WERI-Rb-1 (cell line): ENCODE measurements around the gene ESRP2.

ENCODE experiments used
- DNase-seq: peaks from one replicate; pipeline ENCODE4 v3.0.0-alpha.2; 2020
- H3K27ac ChIP-seq: fragments of 250-450 bp; sonication (Bioruptor Pico); 2 replicates; pipeline ENCODE4 v1.5.1; 2020; ENCODE audit warnings: mild to moderate bottlenecking, moderate library complexity
- H3K27me3 ChIP-seq: fragments of 250-450 bp; sonication (Bioruptor Pico); 2 replicates; pipeline ENCODE4 v1.5.1; 2021; ENCODE audit warnings: mild to moderate bottlenecking, low read depth, moderate library complexity; ENCODE audit not compliant: insufficient read depth, severe bottlenecking
- H3K36me3 ChIP-seq: fragments of 250-450 bp; sonication (Bioruptor Pico); 2 replicates; pipeline ENCODE4 v1.5.1; 2020; ENCODE audit warnings: mild to moderate bottlenecking, moderate library complexity
- H3K4me3 ChIP-seq: 2 replicates; pipeline ENCODE4 v1.5.1; 2011; ENCODE audit warnings: low read depth, mild to moderate bottlenecking, control low read depth, low read length
- H3K9me3 ChIP-seq: fragments of 250-450 bp; sonication (Bioruptor Pico); 2 replicates; pipeline ENCODE4 v1.5.1; 2021; ENCODE audit warnings: mild to moderate bottlenecking, moderate library complexity; ENCODE audit not compliant: severe bottlenecking
- TF ChIP-seq, protein P1 (sequence below): IDR thresholded peaks from 2 replicates; pipeline ENCODE4 v1.5.1; 2011; ENCODE audit warnings: low read depth, mild to moderate bottlenecking, control low read depth, inconsistent platforms, low read length

The ESRP2 gene

DNA sequence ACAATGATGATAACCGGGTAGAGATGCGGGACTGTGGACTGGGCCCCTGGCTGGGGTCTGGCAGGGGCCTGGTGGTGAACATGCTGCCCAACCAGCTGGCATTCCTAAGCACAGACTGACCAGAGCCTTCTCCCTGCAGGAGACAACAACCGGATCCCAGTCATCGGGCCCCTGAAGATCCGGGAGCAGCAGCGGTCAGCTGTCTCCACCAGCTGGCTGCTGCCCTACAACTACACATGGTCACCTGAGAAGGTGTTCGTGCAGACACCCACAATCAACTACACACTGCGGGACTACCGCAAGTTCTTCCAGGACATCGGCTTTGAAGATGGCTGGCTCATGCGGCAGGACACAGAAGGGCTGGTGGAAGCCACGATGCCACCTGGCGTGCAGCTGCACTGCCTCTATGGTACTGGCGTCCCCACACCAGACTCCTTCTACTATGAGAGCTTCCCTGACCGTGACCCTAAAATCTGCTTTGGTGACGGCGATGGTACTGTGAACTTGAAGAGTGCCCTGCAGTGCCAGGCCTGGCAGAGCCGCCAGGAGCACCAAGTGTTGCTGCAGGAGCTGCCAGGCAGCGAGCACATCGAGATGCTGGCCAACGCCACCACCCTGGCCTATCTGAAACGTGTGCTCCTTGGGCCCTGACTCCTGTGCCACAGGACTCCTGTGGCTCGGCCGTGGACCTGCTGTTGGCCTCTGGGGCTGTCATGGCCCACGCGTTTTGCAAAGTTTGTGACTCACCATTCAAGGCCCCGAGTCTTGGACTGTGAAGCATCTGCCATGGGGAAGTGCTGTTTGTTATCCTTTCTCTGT lies 23.3 kb upstream of the ESRP2 start:
- Histone ChIP-seq H3K36me3 (no peaks in the 10 kb centered on the region; the same call in none of the 2 replicates), H3K27me3 (no peaks in the 10 kb centered on the region), H3K9me3 (no peaks in the 10 kb centered on the region), H3K4me3 (no peak overlapping the region), H3K27ac (no peak overlapping the region)
- DNase-seq, result no peak
- TF ChIP-seq, protein P1, sequence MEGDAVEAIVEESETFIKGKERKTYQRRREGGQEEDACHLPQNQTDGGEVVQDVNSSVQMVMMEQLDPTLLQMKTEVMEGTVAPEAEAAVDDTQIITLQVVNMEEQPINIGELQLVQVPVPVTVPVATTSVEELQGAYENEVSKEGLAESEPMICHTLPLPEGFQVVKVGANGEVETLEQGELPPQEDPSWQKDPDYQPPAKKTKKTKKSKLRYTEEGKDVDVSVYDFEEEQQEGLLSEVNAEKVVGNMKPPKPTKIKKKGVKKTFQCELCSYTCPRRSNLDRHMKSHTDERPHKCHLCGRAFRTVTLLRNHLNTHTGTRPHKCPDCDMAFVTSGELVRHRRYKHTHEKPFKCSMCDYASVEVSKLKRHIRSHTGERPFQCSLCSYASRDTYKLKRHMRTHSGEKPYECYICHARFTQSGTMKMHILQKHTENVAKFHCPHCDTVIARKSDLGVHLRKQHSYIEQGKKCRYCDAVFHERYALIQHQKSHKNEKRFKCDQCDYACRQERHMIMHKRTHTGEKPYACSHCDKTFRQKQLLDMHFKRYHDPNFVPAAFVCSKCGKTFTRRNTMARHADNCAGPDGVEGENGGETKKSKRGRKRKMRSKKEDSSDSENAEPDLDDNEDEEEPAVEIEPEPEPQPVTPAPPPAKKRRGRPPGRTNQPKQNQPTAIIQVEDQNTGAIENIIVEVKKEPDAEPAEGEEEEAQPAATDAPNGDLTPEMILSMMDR, result no peak

DNA sequence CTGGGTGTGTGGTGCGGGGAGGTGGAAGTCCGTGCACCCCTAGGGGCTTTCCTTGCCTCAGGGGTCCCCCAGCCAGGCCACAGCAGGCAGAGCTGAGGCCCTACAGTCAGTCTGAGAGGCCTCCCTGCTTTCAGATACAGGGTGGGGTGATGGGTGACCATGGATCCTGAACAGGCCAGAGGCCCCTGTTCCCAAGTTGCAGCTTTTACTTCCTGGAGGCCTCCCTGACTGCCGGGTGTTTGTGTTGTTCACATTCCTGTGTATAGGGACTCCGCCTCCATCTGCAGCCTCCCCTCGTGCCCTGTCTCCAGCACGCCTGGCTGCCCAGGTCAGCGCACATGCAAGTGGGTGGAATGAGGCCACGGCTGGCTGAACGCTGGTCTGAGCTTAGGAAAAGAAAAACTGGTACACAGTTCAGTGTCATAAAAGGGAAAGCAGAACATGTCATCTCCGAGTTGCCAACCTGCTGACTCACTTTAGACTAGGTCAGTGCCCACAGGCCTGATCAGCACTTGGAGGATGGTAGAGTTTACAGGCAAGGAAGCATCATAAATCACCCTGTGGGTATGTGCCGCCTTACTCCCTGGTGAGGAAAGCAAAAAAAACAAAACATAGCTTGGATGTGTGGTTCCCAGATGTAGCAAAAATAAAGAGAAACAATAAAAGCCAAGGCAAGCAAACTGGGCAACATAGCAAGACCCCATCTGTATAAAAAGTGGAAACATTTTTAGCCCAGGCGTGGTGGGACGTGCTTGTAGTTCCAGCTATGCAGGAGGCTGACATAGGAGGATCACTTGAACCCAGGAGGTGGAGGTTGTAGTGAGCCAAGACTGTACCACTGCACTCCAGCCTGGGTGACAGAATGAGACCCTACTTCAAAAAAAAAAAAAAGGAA lies 22.2 kb upstream of the ESRP2 start:
- H3K9me3 ChIP-seq, result no peaks in the 10 kb centered on the region
- no peak for DNase-seq
- H3K36me3 ChIP-seq, result no peaks in the 10 kb centered on the region; the same call in none of the 2 replicates
- no peak overlapping the region for H3K27ac ChIP-seq
- H3K27me3 ChIP-seq, result no peaks in the 10 kb centered on the region
- TF ChIP-seq, protein P1, result no peak
- H3K4me3 ChIP-seq, result no peak overlapping the region

- no peak overlapping the region for H3K4me3 ChIP-seq
- no peak overlapping the region for H3K27ac ChIP-seq
- DNase-seq, result no peak
- H3K27me3 ChIP-seq, result no peaks in the 10 kb centered on the region
- no peaks in the 10 kb centered on the region for H3K9me3 ChIP-seq
- TF ChIP-seq, protein P1, result no peak
- no peaks in the 10 kb centered on the region; the same call in none of the 2 replicates for H3K36me3 ChIP-seq
These were observed 21.5 kb upstream of the ESRP2 start for GRCh38 chr16:68257251-68257905.

- Histone ChIP-seq H3K4me3 (no peak overlapping the region), H3K9me3 (no peaks in the 10 kb centered on the region), H3K27ac (no peak overlapping the region), H3K36me3 (peaks cover 2% of the 10 kb centered on the region), H3K27me3 (no peaks in the 10 kb centered on the region)
- TF ChIP-seq, protein P1, result no peak
- no peak for DNase-seq
These were observed 19.8 kb upstream of the ESRP2 start for GRCh38 chr16:68255712-68256111.

GRCh38 chr16:68253721-68254120 lies 17.8 kb upstream of the ESRP2 start:
- no peaks in the 10 kb centered on the region for H3K9me3 ChIP-seq

More at GRCh38 chr16:68253721-68254120, 17.8 kb upstream of the ESRP2 start:
- peaks cover 5% of the 10 kb centered on the region for H3K36me3 ChIP-seq
- no peak overlapping the region for H3K4me3 ChIP-seq
- H3K27me3 ChIP-seq, result no peaks in the 10 kb centered on the region
- no peak overlapping the region for H3K27ac ChIP-seq
- no peak for DNase-seq
- TF ChIP-seq, protein P1, result no peak
